ENCODE measurements around the gene ADTRP.

DNA sequence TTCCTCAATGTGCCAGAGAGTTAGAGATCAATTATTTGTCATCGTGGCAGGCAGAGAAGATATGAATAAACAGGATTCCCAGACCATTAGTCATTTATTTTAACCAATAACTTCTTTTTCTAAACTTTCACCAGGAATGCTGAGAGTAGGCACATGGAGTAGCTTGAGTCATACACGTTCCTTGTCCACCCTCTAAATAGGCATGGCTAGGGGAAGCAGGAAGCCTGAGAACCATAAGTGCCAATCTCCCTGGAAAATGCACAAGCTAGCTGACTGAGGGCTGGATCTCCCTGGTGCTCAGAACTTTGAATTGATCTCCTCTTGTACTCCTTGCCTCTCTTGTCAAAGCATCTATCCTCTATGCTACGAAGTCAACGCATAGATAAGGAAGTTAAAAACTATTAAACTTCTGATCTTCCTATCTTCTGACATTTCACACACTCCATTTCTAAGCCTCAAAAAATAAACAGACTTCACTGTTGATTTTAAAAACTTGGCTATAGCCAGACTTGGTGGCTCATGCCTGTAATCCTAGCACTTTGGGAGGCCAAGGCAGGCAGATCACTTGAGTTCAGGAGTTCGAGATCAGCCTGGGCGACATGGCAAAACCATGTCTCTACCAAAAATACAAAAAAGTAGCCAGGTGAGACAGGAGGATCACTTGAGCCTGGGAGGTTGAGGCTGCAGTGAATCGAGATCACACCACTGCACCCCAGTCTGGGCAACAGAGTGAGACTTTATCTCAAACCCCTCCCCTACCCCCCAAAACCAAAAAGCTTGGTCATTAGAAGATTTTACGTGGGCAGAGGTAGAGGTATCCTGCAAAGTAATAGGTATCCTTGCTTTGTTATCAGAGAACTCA lies 11.8 kb downstream of the ADTRP start:
- TF ChIP-seq CTCF (IDR thresholded peaks at IDR 0.05) = no peak
- no peak for TF ChIP-seq POLR2AphosphoS5 (IDR thresholded peaks at IDR 0.05)
- TF ChIP-seq POLR2A (IDR thresholded peaks at IDR 0.05) = no peak
